Stimulated activated CD4-positive, alpha-beta T cell treated with anti-CD3 and anti-CD28 coated beads, Interleukin-4, amount 100 ng/mL, for 48 hours (primary cell): Measurements from ENCODE around the gene RNGTT.
"Not testable (repeated sequence)": the region's sequence is repeated elsewhere in the genome, so short reads cannot be mapped to it uniquely, and the experiment has no call there.

Experiments used
- DNase-seq, 2 donors: peaks; one replicate each; pipeline ENCODE4 v3.0.0-alpha.2; 2020; ENCODE audit warnings: low read depth in 2 of 2

RNGTT gene

GRCh38 chr6:88914180-88914579 is 49.2 kb downstream of the RNGTT start:
- DNase-seq: no peak

GRCh38 chr6:88913471-88913870 is 49.9 kb downstream of the RNGTT start:
- no peak for DNase-seq

DNA sequence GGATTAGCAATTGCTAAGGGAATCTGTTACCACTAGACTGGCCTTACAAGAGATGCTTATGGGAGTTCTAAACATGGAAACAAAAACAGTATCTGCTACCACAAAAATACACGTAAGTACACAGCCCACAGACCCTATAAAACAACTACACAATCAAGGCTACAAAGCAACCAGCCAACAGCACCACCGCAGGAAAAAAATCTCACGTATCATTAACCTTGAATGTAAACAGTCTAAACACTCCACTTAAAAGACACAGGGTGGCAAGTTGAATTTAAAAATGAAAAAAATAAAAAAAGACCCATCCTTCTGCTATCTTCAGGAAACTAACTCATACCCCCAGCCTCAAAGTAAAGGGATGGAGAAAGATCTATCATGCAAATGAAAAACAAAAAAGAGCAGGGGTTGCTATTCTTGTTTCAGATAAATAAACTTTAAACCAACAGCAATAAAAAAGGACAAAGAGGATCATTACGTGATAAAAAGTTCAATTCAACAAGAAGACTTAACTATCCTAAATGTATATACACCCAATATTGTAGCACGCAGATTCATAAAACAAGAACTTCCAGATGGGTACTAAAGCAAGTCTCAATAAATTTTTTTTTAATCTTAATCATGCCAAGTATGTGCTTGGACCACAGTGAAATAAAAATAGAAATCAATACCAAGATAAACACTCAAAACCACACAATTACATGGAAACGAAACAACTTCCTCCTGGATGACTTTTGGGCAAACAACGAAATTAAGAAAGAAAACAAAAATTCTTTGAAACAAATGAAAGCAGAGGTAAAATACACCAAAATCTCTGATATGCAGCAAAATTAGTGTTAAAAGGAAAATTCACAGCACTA is 52.3 kb downstream of the RNGTT start:
- no peak for DNase-seq

GRCh38 chr6:88908598-88909548 is 54.5 kb downstream of the RNGTT start:
- no peak for DNase-seq

DNA sequence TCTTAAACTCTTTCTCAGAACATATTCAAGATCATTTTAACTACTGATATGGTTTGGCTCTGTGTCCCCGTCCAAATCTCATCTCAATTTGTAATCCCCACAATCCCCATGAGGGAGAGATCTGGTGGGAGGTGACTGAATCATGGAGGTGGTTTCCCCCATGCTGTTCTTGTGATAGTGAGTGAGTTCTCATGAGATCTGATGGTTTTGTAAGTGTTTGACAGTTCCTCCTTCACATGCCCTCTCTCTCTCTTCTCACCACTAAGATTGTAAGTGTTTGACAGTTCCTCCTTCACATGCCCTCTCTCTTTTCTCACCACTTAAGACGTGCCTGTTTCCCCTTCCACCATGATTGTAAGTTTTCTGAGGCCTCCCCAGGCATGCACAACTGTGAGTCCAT is 56.3 kb downstream of the RNGTT start:
- DNase-seq: not testable (repeated sequence)

GRCh38 chr6:88899569-88900316 is 63.7 kb downstream of the RNGTT start:
- no peak for DNase-seq

- DNase-seq: no peak
Observed at GRCh38 chr6:88895911-88896310, 67.5 kb downstream of the RNGTT start.

- DNase-seq: no peak
Observed at GRCh38 chr6:88890860-88891845, 72.3 kb downstream of the RNGTT start.

DNA sequence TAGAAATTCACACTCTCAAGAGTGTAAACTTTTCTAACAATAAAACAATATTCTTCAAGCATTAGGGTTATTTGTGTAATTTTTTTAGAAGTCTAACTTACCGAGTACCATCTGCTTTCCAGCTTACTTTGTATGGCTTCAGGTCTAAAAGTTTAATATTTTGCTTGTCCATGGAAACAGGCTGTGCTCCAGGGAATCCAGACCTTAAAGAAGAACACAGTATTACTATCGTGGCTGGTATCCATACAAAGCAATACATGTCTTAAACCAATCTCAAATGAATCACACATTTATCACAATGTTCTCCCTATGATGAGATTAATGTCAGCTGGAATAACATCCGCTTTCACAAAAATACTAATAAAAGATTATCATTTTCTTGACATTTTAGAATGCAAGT is 73.0 kb downstream of the RNGTT start:
- no peak for DNase-seq

- no peak for DNase-seq
Observed at GRCh38 chr6:88884361-88884760, 79.1 kb downstream of the RNGTT start.

GRCh38 chr6:88882536-88882935 is 80.9 kb downstream of the RNGTT start:
- DNase-seq: no peak

DNA sequence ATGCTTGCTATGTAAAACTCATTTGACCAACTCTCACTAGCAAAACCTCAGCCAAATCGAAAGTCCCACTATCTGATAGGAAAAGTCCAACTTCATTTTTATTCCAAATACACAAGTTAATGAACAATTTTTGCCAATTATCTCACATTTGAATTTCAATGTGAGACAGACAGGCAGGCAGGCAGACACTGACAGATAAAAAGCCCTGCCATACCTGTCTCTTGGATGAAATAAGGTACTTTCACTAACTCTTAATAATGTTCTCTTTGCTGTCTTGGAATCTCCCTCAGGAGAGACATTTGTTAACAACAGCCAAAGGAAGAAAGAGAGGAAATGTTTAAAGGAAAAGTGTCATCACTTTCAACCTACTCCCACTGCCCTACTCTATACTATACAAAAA is 82.0 kb downstream of the RNGTT start:
- no peak for DNase-seq

- DNase-seq: no peak
Observed at GRCh38 chr6:88880021-88880420, 83.4 kb downstream of the RNGTT start.

- no peak for DNase-seq
Observed at GRCh38 chr6:88877893-88878292, 85.5 kb downstream of the RNGTT start.

GRCh38 chr6:88872962-88873361 is 90.5 kb downstream of the RNGTT start:
- no peak for DNase-seq

DNA sequence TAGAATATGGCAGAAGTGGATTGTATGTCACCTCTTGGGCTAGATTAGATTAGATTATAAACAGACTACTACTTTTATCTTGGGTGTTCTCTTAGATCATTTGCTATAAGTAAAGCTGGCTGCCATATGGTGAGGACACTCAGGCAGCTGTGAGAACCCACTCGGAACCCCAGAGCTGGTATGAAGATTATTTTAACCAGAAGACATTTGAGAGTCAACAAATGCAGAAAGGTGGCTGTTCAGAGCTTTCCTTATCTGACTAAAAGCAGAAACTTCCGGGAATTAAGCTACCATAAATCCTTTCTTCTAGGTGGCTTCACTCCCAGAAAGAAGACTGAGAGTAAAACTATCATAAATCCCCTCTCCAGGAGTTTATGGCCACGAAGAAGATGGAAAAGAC is 91.9 kb downstream of the RNGTT start:
- no peak for DNase-seq

DNA sequence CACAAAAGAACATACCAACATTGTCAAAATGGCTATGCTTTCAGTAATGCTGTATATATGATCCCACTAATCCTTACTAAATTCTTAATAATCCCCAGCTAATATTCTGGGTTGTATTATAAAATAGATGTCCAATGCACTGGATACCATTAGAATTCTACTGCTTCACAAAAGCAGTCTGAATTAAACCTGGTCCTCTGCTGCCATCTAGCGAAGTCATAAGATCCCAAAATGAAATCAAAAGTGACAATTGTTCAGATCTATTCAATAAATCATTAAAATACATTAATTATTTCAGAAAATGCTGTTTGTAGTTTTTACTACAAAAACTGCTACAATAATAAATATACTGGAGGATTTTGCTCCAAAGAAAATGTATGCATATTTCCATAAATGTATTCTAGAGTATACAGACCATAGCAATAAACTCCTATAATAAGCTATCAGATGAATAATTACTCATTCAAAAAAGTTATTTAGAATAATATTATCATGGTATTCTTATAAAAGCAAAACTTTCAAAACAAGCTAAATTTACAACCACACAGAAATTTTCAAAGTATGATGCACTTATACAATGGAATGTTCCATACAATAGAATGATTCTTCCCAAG is 92.6 kb downstream of the RNGTT start:
- DNase-seq: peak in 1 of 2 donors; percentile 6

DNA sequence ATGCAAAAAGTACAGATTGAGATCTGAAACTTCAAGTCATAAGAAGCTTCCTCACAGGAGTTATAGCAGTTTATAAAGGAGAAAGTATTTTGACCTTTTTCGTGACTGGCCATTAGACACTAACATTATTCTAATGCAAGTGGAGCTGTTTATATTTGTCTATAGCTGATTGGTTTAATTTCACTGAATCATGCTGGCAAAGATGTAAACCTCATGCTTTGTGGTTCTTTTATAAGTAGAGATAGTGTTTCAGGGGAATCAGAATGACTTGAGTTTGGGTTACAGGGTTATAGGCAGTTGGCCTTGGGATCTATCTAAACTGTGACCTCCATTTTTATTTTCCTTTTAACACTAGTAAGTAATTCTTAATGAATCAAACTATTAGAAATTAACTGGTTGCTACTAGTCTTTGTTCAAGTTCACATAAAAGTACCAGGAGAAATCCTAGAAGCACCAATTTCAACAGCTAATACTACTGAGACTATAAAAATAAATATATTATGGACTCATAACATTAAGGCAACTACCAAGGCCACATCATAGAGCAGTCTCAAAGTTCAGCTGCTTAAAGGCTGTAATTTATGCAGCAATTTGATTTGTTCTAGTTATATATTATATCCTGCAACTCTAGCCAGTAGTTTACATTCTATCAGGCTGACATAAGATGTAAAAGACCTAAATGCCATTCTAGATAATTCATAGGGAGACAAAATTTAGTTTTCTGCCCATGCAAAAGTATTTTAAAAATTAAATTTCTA is 94.0 kb downstream of the RNGTT start:
- no peak for DNase-seq
